A549 (cell line): ENCODE results near the gene ARHGEF10L. TPM values are rescaled to one million over a fixed set of nuclear protein-coding genes. Genes with fewer than 3 reads are reported as not detected.

Experiments used
- ATAC-seq, 2 experiments: fragments of 200-7000 bp in 1 of 2; fragments of >200 bp in 1 of 2; cut with Nextera tagmentation in 1 of 2; cut with Tn5 transposase in 1 of 2; 3 replicates each; pipeline versions ENCODE4 v1.8.0 to v1.9.1; 2018 to 2020; ENCODE audit warnings: mild to moderate bottlenecking in 1 of 2, moderate library complexity in 1 of 2
- CTCF ChIA-PET: fragments of 300-600 bp; sonication (Branson Sonifier 250); formaldehyde crosslinking; extraction: SDS; loops from one replicate; lab custom pipeline; 2021; ENCODE audit warnings: antibody characterized with exemption, inconsistent platforms; lab: Yijun Ruan, JAX
- POLR2A ChIA-PET: fragments of 350-600 bp; formaldehyde crosslinking; extraction: SDS; loops from one replicate; lab custom pipeline; 2021; ENCODE audit warnings: antibody characterized with exemption, inconsistent platforms; lab: Yijun Ruan, JAX
- DNase-seq, 2 experiments: peaks; one replicate each; pipeline versions ENCODE4 v3.0.0 to v3.0.0-alpha.2; 2011 to 2016; ENCODE audit warnings: low read depth in 1 of 2, low spot score in 1 of 2
- FAIRE-seq: peaks from 2 replicates; lab custom pipeline; 2011; peaks lifted over from hg19 to GRCh38; lab: Jason Lieb, UNC
- H3K27ac ChIP-seq, 2 experiments: fragments of >200 bp; sonication (Bioruptor Twin); formaldehyde crosslinking; 3 replicates each; pipeline ENCODE4 v1.5.1; 2016 to 2017
- H3K4me1 ChIP-seq: fragments of >200 bp; sonication (Bioruptor Twin); formaldehyde crosslinking; 3 replicates; pipeline ENCODE4 v1.6.1; 2016
- H3K4me2 ChIP-seq: fragments of >200 bp; sonication (Bioruptor Twin); formaldehyde crosslinking; 3 replicates; pipeline ENCODE4 v1.6.1; 2016
- H3K4me3 ChIP-seq: fragments of >200 bp; sonication (Bioruptor Twin); formaldehyde crosslinking; 3 replicates; pipeline ENCODE4 v1.5.1; 2016
- H3K9me3 ChIP-seq: fragments of >200 bp; sonication (Bioruptor Twin); formaldehyde crosslinking; 3 replicates; pipeline ENCODE4 v1.6.1; 2016
- BHLHE40 ChIP-seq: IDR thresholded peaks from 2 replicates; pipeline ENCODE4 v1.6.1; 2012; ENCODE audit warnings: low read depth, low read length, inconsistent platforms
- CBX2 ChIP-seq: fragments of 200-600 bp; sonication (generic); IDR thresholded peaks from 2 replicates; pipeline ENCODE4 v1.6.1; 2016; ENCODE audit warnings: low read depth, mild to moderate bottlenecking, borderline replicate concordance
- CEBPB ChIP-seq, 2 experiments: fragments of >200 bp in 1 of 2; sonication (Bioruptor Twin) in 1 of 2; formaldehyde crosslinking in 1 of 2; IDR thresholded peaks; 2 replicates each; pipeline ENCODE4 v1.6.1; 2012 to 2016
- CHD2 ChIP-seq: fragments of 150-350 bp; IDR thresholded peaks from 2 replicates; pipeline ENCODE4 v1.6.1; 2014; ENCODE audit warnings: low read length; ENCODE audit not compliant: partially characterized antibody
- CTCF ChIP-seq: fragments of >200 bp; sonication (Bioruptor Twin); formaldehyde crosslinking; IDR thresholded peaks from 3 replicates; pipeline ENCODE4 v1.5.1; 2016
- E2F6 ChIP-seq: IDR thresholded peaks from 2 replicates; pipeline ENCODE4 v1.6.1; 2012; ENCODE audit warnings: low read depth, borderline replicate concordance
- EP300 ChIP-seq, 2 experiments: fragments of >200 bp; sonication (Bioruptor Twin); formaldehyde crosslinking; IDR thresholded peaks; 2 replicates in 1 of 2; 3 replicates in 1 of 2; pipeline ENCODE4 v1.6.1; 2016 to 2017
- GATA3 ChIP-seq: IDR thresholded peaks from 2 replicates; pipeline ENCODE4 v1.6.1; 2012; ENCODE audit warnings: borderline replicate concordance
- HMGXB4 ChIP-seq: fragments of 250-450 bp; sonication (Bioruptor Pico); IDR thresholded peaks from 2 replicates; pipeline ENCODE4 v1.5.0; 2021; ENCODE audit warnings: mild to moderate bottlenecking, moderate library complexity, borderline replicate concordance
- HOXB13 ChIP-seq: fragments of 250-450 bp; sonication (Bioruptor Pico); IDR thresholded peaks from 2 replicates; pipeline ENCODE4 v1.5.0; 2020; ENCODE audit warnings: low read depth, mild to moderate bottlenecking, moderate library complexity
- KDM5A ChIP-seq: fragments of 200-600 bp; sonication (generic); IDR thresholded peaks from 2 replicates; pipeline ENCODE4 v1.6.1; 2016; ENCODE audit warnings: antibody characterized with exemption, mild to moderate bottlenecking
- MYC ChIP-seq: IDR thresholded peaks from 2 replicates; pipeline ENCODE4 v1.6.1; 2012; ENCODE audit warnings: mild to moderate bottlenecking, inconsistent platforms, low read length, improper control_type of control experiment, borderline replicate concordance
- NPAS2 ChIP-seq: fragments of 250-450 bp; sonication (Bioruptor Pico); IDR thresholded peaks from 2 replicates; pipeline ENCODE4 v1.8.0; 2022; ENCODE audit warnings: mild to moderate bottlenecking, moderate library complexity, borderline replicate concordance
- NR3C1 ChIP-seq: fragments of >200 bp; sonication (Bioruptor Twin); formaldehyde crosslinking; IDR thresholded peaks from 3 replicates; pipeline ENCODE4 v1.6.1; 2017
- REST ChIP-seq: fragments of 200-600 bp; sonication (generic); IDR thresholded peaks from 2 replicates; pipeline ENCODE4 v1.6.1; 2016; ENCODE audit warnings: antibody characterized with exemption, mild to moderate bottlenecking, moderate library complexity
- SREBF2 ChIP-seq: fragments of 450-650 bp; IDR thresholded peaks from 2 replicates; pipeline ENCODE4 v1.6.1; 2014; ENCODE audit warnings: mild to moderate bottlenecking, moderate library complexity
- TFCP2L1 ChIP-seq: fragments of 250-450 bp; sonication (Bioruptor Pico); IDR thresholded peaks from 2 replicates; pipeline ENCODE4 v1.5.0; 2021; ENCODE audit warnings: mild to moderate bottlenecking
- USF2 ChIP-seq: fragments of 450-650 bp; IDR thresholded peaks from 2 replicates; pipeline ENCODE4 v1.6.1; 2014; ENCODE audit warnings: antibody characterized with exemption
- ZSCAN20 ChIP-seq: fragments of 250-450 bp; sonication (Bioruptor Pico); IDR thresholded peaks from 2 replicates; pipeline ENCODE4 v1.8.0; 2022; ENCODE audit warnings: mild to moderate bottlenecking, moderate library complexity
- WGBS: methylation state at CpG from one replicate; pipeline ENCODE4 v1.1.6; 2017; ENCODE audit errors: missing lambda C conversion rate; 5-methylcytosine and 5-hydroxymethylcytosine counted together
- polyA plus RNA-seq, 4 experiments: library from polyadenylated mRNA; depleted of rRNA in 3 of 4; stranded (reverse); fragments of >200 nt; fragmentation: RNase III in 1 of 4; extraction: RNeasy Plus Mini Kit Qiagen cat#74134 plus additional on column Dnase treatment in 1 of 4; gene quantifications; 2 replicates in 3 of 4; 3 replicates in 1 of 4; pipeline ENCODE4 v1.2.3, GENCODE V29; 2011 to 2017

ARHGEF10L gene
- polyA plus RNA-seq, 2 of the 4 experiments (the other 2 are of a cell fraction): 3.5 to 5.2 TPM

GRCh38 chr1:17582124-17582774 is 42.8 kb downstream of the ARHGEF10L start:
- DNase-seq (no peak), FAIRE-seq (no peak), ATAC-seq (no peak)
- peak overlapping the region; percentile 49 to 71; a peak in 4 of 6 replicates for H3K27ac ChIP-seq
- H3K4me3 ChIP-seq: no peak overlapping the region
- peaks cover 56% of the 10 kb centered on the region for H3K4me1 ChIP-seq
- ChIA-PET CTCF (interaction anchor here (0.8 to 3.3 kb wide), 6 partner anchors 8 to 88 kb away, joined by 3 to 15 read pairs (median 6); no protein-coding TSS in a partner anchor), POLR2A (interaction anchor here (0.6 kb wide), 1 partner anchor 13 kb away, joined by 7 read pairs; no protein-coding TSS in a partner anchor)
- TF ChIP-seq NPAS2 (CRISPR knock-in tag) (no peak), ZSCAN20 (no peak), KDM5A (no peak), HMGXB4 (no peak), EP300 (IDR thresholded peaks at IDR 0.05) (no peak), TFCP2L1 (CRISPR knock-in tag) (no peak), GATA3 (no peak), HOXB13 (CRISPR knock-in tag) (no peak), BHLHE40 (no peak), E2F6 (no peak), CEBPB (IDR thresholded peaks at IDR 0.05) (no peak), NR3C1 (no peak), MYC (no peak), REST (no peak), CBX2 (no peak), SREBF2 (no peak), CHD2 (no peak), CTCF (no peak), USF2 (no peak)
- peak overlapping the region; percentile 47 for H3K4me2 ChIP-seq
- WGBS: 33% methylated on average over 11 of the region's 11 CpGs
- no peaks in the 10 kb centered on the region for H3K9me3 ChIP-seq
